ENCODE results near the gene ZNRF3. TPM values are rescaled to one million over a fixed set of nuclear protein-coding genes. Genes with fewer than 3 reads are reported as not detected.

Gene ZNRF3
- total RNA-seq, 1 donor from 2014 or later = 0.69 TPM

GRCh38 chr22:29069463-29069862 lies 186.1 kb downstream of the ZNRF3 start:
- no peaks in the 10 kb centered on the region for H3K36me3 Mint-ChIP-seq (ENCODE audit: low read depth)
- H3K4me1 Mint-ChIP-seq = peaks cover 33% of the 10 kb centered on the region
- TF ChIP-seq CTCF (IDR thresholded peaks at IDR 0.05) = no peak
- H3K27ac Mint-ChIP-seq = no peak overlapping the region
- no peaks in the 10 kb centered on the region for H3K9me3 Mint-ChIP-seq
- ATAC-seq (ENCODE audit: low read depth) (no peak), DNase-seq (no peak)
- no peak overlapping the region for H3K4me3 Mint-ChIP-seq
- ChIA-PET CTCF (no interaction called here), POLR2A (no interaction called here)
- intact Hi-C loops (cut with micrococcal nuclease) = no loop called here
- H3K27me3 Mint-ChIP-seq = peaks cover 40% of the 10 kb centered on the region

DNA sequence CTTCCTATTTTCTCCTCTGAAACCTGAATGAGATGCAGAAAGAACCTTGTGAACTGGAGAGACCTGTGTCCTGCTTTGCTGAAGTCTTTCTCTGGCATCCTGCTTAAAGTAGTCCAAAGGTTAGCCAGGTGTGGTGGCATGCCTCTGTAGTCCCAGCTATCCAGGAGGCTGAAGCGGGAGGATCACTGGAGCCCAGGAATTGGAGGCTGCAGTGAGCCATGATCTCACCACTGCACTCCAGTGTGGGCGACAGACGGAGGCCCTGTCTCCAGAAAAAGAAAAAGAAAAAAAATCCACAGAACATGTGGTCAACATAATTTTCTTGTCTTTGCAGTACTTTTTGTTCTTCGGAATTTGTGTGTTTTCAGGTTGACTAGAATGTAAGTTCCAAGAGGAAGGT lies 187.1 kb downstream of the ZNRF3 start:
- POLR2A ChIA-PET = no interaction called here
- intact Hi-C loops (cut with micrococcal nuclease) = loop anchor here (5.0 to 10.0 kb wide), 5 partner anchors 97 to 328 kb away; partner anchors contain the start of genes CHEK2, EMID1, EWSR1 and HSCB
- peak overlapping the region; percentile 38 for H3K4me3 Mint-ChIP-seq
- DNase-seq (no peak), ATAC-seq (ENCODE audit: low read depth) (no peak)
- H3K27ac Mint-ChIP-seq = no peak overlapping the region
- CTCF ChIA-PET = no interaction called here
- TF ChIP-seq CTCF (IDR thresholded peaks at IDR 0.05) = no peak
- H3K27me3 Mint-ChIP-seq = peaks cover 49% of the 10 kb centered on the region
- no peaks in the 10 kb centered on the region for H3K9me3 Mint-ChIP-seq
- peaks cover 33% of the 10 kb centered on the region for H3K4me1 Mint-ChIP-seq
- no peaks in the 10 kb centered on the region for H3K36me3 Mint-ChIP-seq (ENCODE audit: low read depth)

GRCh38 chr22:29071261-29072045 lies 188.1 kb downstream of the ZNRF3 start:
- ChIA-PET CTCF (no interaction called here), POLR2A (no interaction called here)
- peak overlapping the region; percentile 72 for H3K4me3 Mint-ChIP-seq
- H3K9me3 Mint-ChIP-seq = no peaks in the 10 kb centered on the region
- peaks cover 27% of the 10 kb centered on the region for H3K4me1 Mint-ChIP-seq
- no peak for TF ChIP-seq CTCF (IDR thresholded peaks at IDR 0.05)
- no peak overlapping the region for H3K27ac Mint-ChIP-seq
- H3K36me3 Mint-ChIP-seq (ENCODE audit: low read depth) = no peaks in the 10 kb centered on the region
- intact Hi-C loops (cut with micrococcal nuclease) = loop anchor here (1.0 to 10.0 kb wide), 6 partner anchors 96 to 329 kb away; partner anchors contain the start of genes CHEK2, EMID1, EWSR1 and HSCB
- H3K27me3 Mint-ChIP-seq = peaks cover 58% of the 10 kb centered on the region
- DNase-seq = peak; percentile 30
- no peak for ATAC-seq (ENCODE audit: low read depth)

DNA sequence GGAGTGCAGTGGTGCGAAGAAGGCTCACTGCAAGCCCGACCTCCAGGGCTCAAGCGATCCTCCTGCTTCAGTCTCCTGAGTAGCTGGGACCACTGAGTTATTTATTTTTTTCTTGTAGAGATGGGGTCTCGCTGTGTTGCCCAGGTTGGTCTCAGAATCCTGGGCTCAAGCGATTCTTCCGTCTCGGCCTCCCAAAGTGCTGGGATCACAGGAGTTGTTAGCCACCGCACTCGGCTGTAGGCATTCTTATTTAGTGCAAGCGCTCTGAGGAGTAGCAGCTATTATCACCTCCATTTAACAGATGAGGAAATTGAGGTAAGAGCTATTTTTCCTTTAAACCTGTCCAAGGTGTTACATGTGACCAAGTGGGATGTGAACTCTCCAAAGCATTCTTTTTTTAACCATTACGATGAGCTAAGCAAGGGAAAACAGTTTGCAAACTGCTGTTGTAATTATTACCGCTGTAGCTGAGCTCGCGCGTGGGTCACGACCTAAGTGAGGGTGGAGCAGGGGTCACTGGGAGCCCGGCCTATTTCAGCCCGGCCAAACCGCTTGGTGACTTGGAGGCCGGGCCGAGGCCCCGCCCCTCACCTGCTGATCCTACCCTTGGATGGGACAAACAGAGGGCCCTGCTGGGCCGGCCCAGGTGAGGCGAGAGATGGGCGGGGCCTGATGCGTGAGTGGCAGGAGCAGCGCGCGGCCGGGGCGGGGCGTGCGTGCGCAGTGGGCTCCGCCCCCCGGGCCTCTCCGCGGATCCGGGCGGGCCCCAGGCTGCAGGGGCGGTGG lies 189.0 kb downstream of the ZNRF3 start:
- Mint-ChIP-seq H3K9me3 (no peaks in the 10 kb centered on the region), H3K4me1 (peaks cover 25% of the 10 kb centered on the region), H3K27ac (no peak overlapping the region), H3K4me3 (peak overlapping the region; percentile 72), H3K36me3 (ENCODE audit: low read depth) (no peaks in the 10 kb centered on the region), H3K27me3 (peaks cover 59% of the 10 kb centered on the region)
- ChIA-PET CTCF (no interaction called here), POLR2A (no interaction called here)
- TF ChIP-seq CTCF (IDR thresholded peaks at IDR 0.05) = no peak
- DNase-seq (peak; percentile 76), ATAC-seq (ENCODE audit: low read depth) (peak; percentile 99)
- intact Hi-C loops (cut with micrococcal nuclease) = loop anchor here (1.0 to 10.0 kb wide), 6 partner anchors 95 to 330 kb away; partner anchors contain the start of genes CHEK2, EMID1, EWSR1 and HSCB

Data from activated B cell treated with CpG ODN at 0.5 μM for 24 hours (primary cell).